Neuron (in vitro differentiated cells): ENCODE measurements around the gene DBR1.

Source experiments
- H2AFZ ChIP-seq: one replicate; pipeline ENCODE4 v1.6.1; 2013; ENCODE audit warnings: low read depth, mild to moderate bottlenecking, inconsistent platforms, low read length, moderate library complexity
- H3K27me3 ChIP-seq: one replicate; pipeline ENCODE4 v1.6.1; 2013; ENCODE audit warnings: low read length; ENCODE audit not compliant: insufficient read depth
- H3K36me3 ChIP-seq: one replicate; pipeline ENCODE4 v1.6.1; 2013; ENCODE audit warnings: low read length; ENCODE audit not compliant: insufficient read depth
- H3K4me1 ChIP-seq: one replicate; pipeline ENCODE4 v1.6.1; 2013; ENCODE audit warnings: low read length; ENCODE audit not compliant: insufficient read depth
- H3K4me3 ChIP-seq: 2 replicates; pipeline ENCODE4 v1.5.1; 2013; ENCODE audit warnings: mild to moderate bottlenecking, low read length, moderate library complexity
- H3K9me3 ChIP-seq: one replicate; pipeline ENCODE4 v1.6.1; 2013; ENCODE audit warnings: low read length

DBR1 gene

GRCh38 chr3:138200424-138200823 is 25.7 kb upstream of the DBR1 start:
- Histone ChIP-seq H3K27me3 (no peaks in the 10 kb centered on the region), H3K4me3 (no peak overlapping the region), H3K9me3 (no peaks in the 10 kb centered on the region), H3K36me3 (peaks cover 12% of the 10 kb centered on the region), H3K4me1 (no peaks in the 10 kb centered on the region), H2AFZ (no peak overlapping the region)

GRCh38 chr3:138199851-138200250 is 25.1 kb upstream of the DBR1 start:
- no peaks in the 10 kb centered on the region for H3K4me1 ChIP-seq
- no peaks in the 10 kb centered on the region for H3K9me3 ChIP-seq
- H3K4me3 ChIP-seq, result no peak overlapping the region
- H3K36me3 ChIP-seq, result peaks cover 13% of the 10 kb centered on the region
- no peaks in the 10 kb centered on the region for H3K27me3 ChIP-seq
- no peak overlapping the region for H2AFZ ChIP-seq

GRCh38 chr3:138197524-138197923 is 22.8 kb upstream of the DBR1 start:
- Histone ChIP-seq H3K27me3 (no peaks in the 10 kb centered on the region), H2AFZ (no peak overlapping the region), H3K9me3 (no peaks in the 10 kb centered on the region), H3K36me3 (peaks cover 14% of the 10 kb centered on the region), H3K4me1 (no peaks in the 10 kb centered on the region), H3K4me3 (no peak overlapping the region)

- H3K27me3 ChIP-seq, result no peaks in the 10 kb centered on the region
- H2AFZ ChIP-seq, result no peak overlapping the region
- no peak overlapping the region for H3K4me3 ChIP-seq
- peaks cover 16% of the 10 kb centered on the region for H3K36me3 ChIP-seq
- no peaks in the 10 kb centered on the region for H3K9me3 ChIP-seq
- no peaks in the 10 kb centered on the region for H3K4me1 ChIP-seq
Measured at GRCh38 chr3:138197058-138197457, 22.3 kb upstream of the DBR1 start.

GRCh38 chr3:138196023-138196422 is 21.3 kb upstream of the DBR1 start:
- H2AFZ ChIP-seq, result no peak overlapping the region
- no peaks in the 10 kb centered on the region for H3K27me3 ChIP-seq
- H3K36me3 ChIP-seq, result peaks cover 24% of the 10 kb centered on the region
- H3K4me1 ChIP-seq, result no peaks in the 10 kb centered on the region
- peaks cover 4% of the 10 kb centered on the region for H3K9me3 ChIP-seq
- no peak overlapping the region for H3K4me3 ChIP-seq

- no peaks in the 10 kb centered on the region for H3K4me1 ChIP-seq
- H2AFZ ChIP-seq, result no peak overlapping the region
- no peaks in the 10 kb centered on the region for H3K27me3 ChIP-seq
- peaks cover 4% of the 10 kb centered on the region for H3K9me3 ChIP-seq
- no peak overlapping the region for H3K4me3 ChIP-seq
- peaks cover 29% of the 10 kb centered on the region for H3K36me3 ChIP-seq
Measured at GRCh38 chr3:138195481-138195880, 20.8 kb upstream of the DBR1 start.

DNA sequence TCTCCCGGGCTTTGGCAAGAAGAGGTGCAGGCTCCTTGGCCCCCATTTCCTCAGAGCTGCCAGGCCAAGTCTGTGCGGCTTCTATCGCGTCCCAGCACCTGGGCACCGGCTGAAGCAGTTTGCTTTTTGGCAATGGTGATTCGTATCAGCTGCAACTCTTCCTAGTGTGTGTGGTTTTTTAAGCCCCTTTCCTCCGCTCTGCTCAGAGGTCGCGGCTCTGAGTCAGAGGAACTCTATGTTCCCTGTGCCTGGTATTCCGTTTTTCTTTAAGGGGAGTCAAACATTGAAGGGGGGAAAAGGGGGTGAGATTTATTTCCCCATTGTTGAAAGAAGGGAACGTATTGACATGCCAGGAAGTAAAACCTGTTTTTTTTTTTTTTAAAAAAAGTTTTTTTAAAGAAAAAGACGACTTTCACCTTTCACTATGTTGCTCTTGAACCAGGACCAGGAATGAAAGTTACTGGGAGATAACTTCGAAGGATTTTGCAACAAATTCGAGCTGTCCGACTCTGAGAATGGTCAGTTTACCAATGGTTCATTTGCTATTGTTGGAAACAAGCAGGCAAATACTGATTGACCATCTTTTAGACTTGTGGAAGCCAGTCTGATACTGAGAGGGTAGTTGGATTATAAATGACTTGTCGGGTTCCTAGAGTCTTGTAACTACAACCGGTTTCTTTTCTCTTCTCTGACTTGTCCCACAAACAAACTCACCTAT is 13.5 kb upstream of the DBR1 start:
- H3K4me3 ChIP-seq, result peak overlapping the region; percentile 92
- peaks cover 22% of the 10 kb centered on the region for H3K4me1 ChIP-seq
- H3K9me3 ChIP-seq, result peaks cover 4% of the 10 kb centered on the region
- peaks cover 26% of the 10 kb centered on the region for H3K36me3 ChIP-seq
- H3K27me3 ChIP-seq, result no peaks in the 10 kb centered on the region
- peak overlapping the region; percentile 86 for H2AFZ ChIP-seq

DNA sequence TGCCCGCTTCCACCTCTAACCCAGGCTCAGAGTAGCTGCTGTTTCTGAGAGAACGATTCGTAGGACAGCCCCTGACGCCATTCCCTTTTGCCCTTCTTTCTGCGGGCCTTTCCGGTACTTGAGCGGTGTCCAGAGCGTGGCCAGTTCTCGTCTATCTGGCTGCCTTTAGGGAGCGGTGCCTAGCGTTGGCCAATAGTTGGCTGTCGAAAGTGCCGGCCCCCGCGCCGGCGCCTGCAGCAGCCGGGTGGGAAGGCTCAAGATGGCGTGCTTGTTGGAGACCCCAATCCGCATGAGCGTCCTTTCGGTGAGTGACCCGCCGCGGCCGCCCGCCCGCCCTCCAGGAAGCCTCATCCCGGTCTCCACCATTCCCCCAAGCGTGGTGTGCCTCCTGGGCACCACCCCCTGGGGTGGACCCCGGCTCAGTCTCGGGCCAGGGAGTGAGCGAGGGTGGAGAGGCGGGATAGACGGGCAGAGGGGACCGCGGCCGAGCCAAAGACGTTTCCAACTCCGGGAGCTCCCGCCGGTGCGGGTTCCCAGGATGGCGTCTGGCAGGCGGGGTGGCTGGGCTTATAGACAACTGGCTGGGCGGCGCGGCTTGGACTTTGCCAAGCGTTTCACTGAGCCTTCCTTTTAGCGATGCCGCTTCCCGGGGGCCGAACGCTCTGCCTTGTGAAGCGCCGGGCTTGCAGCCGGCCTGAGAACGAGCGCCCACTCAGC is 12.7 kb upstream of the DBR1 start, which contains the start of gene ARMC8:
Gene ARMC8 (plus strand): TSS at position 6 of the 717 bp plus-strand sequence. CDS start 254 bp downstream, at position 260.
- Histone ChIP-seq H2AFZ (peak within 1 kb of the TSS; percentile 86), H3K36me3 (peaks cover 24% of the 10 kb centered on the region), H3K4me1 (peaks cover 22% of the 10 kb centered on the region), H3K9me3 (peaks cover 4% of the 10 kb centered on the region), H3K4me3 (peak within 1 kb of the TSS; percentile 92), H3K27me3 (no peaks in the 10 kb centered on the region)

GRCh38 chr3:138186803-138187295 is 12.1 kb upstream of the DBR1 start:
- peak overlapping the region; percentile 86 for H2AFZ ChIP-seq
- H3K36me3 ChIP-seq, result peaks cover 22% of the 10 kb centered on the region
- H3K4me1 ChIP-seq, result peaks cover 22% of the 10 kb centered on the region
- no peaks in the 10 kb centered on the region for H3K27me3 ChIP-seq
- H3K4me3 ChIP-seq, result peak overlapping the region; percentile 92
- peaks cover 4% of the 10 kb centered on the region for H3K9me3 ChIP-seq

GRCh38 chr3:138186221-138186620 is 11.5 kb upstream of the DBR1 start:
- peaks cover 22% of the 10 kb centered on the region for H3K4me1 ChIP-seq
- peaks cover under 1% of the 10 kb centered on the region for H3K9me3 ChIP-seq
- peak overlapping the region; percentile 92 for H3K4me3 ChIP-seq
- no peaks in the 10 kb centered on the region for H3K27me3 ChIP-seq
- H3K36me3 ChIP-seq, result peaks cover 16% of the 10 kb centered on the region
- peak overlapping the region; percentile 86 for H2AFZ ChIP-seq

DNA sequence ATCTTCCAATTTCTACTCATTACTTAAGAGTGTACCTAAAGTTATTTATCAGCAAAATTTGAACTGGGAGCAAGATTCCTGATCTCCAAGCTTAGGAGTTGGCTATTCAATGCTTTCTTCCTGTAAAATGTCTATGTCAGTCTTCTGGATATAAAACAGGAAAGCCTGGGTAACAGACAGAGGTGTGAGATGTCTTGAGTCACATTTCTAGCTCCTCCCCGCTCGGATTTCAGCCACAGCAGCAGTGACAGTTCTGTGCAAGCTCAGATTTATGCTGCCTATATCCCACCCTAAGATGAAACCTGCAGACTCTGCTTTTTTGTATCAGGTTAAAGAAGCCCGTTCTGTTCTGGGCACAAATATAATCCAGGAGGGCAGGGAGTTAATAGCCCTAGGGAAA is 10.3 kb upstream of the DBR1 start:
- Histone ChIP-seq H3K27me3 (no peaks in the 10 kb centered on the region), H3K4me3 (no peak overlapping the region), H2AFZ (no peak overlapping the region), H3K4me1 (peaks cover 22% of the 10 kb centered on the region), H3K36me3 (peaks cover 8% of the 10 kb centered on the region), H3K9me3 (no peaks in the 10 kb centered on the region)

DNA sequence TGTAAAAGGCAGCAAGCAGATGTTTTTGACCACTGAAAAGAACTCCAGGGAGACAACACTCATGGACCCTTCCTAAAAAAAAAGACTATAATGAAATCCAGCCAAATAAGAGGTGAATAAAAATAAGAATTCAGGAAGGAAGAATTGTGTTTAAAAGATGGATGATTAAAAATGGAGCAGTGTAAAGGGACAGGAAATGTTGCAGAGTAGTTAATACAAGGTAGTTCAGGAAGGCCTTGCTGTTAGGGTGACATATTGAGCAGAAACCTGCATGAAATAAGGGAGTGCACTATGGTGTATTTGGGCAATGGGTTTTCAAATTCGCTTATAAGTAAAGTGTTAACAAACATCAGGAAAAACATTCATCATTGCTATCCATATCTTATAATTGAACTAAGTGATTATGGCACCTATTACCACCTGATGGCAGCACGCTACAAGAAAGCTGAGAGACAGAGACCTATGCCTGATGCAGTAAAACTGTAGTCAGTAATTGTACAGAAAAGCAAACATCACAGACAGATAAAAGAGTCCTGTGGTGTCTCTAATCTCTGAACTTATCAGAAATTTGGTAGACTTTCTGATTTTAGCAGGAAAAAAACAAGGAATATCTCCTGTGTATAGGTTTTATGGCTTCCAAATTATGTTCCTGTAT is 5.8 kb upstream of the DBR1 start:
- H3K4me1 ChIP-seq, result no peaks in the 10 kb centered on the region
- H3K4me3 ChIP-seq, result no peak overlapping the region
- H2AFZ ChIP-seq, result no peak overlapping the region
- no peaks in the 10 kb centered on the region for H3K9me3 ChIP-seq
- H3K27me3 ChIP-seq, result no peaks in the 10 kb centered on the region
- no peaks in the 10 kb centered on the region for H3K36me3 ChIP-seq
